GM19455 (cell line): ENCODE measurements around the gene SMAD3.

Experiments
- ATAC-seq: cut with Tn5 transposase; IDR thresholded peaks from one replicate; pipeline ENCODE4 v1.9.1; 2021; ENCODE audit not compliant: unreplicated experiment

SMAD3 gene

GRCh38 chr15:67158367-67158766 lies 93.0 kb downstream of the SMAD3 start:
- ATAC-seq = no peak

- no peak for ATAC-seq
These were observed 96.0 kb downstream of the SMAD3 start for GRCh38 chr15:67161412-67161811.

- no peak for ATAC-seq
These were observed 96.5 kb downstream of the SMAD3 start for GRCh38 chr15:67161881-67162280.

GRCh38 chr15:67163180-67163579 lies 97.8 kb downstream of the SMAD3 start:
- ATAC-seq = no peak

GRCh38 chr15:67164401-67164791 lies 99.0 kb downstream of the SMAD3 start:
- no peak for ATAC-seq

GRCh38 chr15:67164811-67165253 lies 99.4 kb downstream of the SMAD3 start:
- ATAC-seq = no peak

GRCh38 chr15:67165254-67166253 lies 100.2 kb downstream of the SMAD3 start:
- ATAC-seq = no peak

- ATAC-seq = no peak
These were observed 101.0 kb downstream of the SMAD3 start for GRCh38 chr15:67166280-67167009.

- ATAC-seq = no peak
These were observed 101.7 kb downstream of the SMAD3 start for GRCh38 chr15:67167091-67167490.

GRCh38 chr15:67168694-67169093 lies 103.3 kb downstream of the SMAD3 start:
- ATAC-seq = no peak

- no peak for ATAC-seq
These were observed 104.9 kb downstream of the SMAD3 start for GRCh38 chr15:67170143-67170925.

- ATAC-seq = no peak
These were observed 106.1 kb downstream of the SMAD3 start for GRCh38 chr15:67171471-67171870.

- no peak for ATAC-seq
These were observed 106.8 kb downstream of the SMAD3 start for GRCh38 chr15:67172172-67172571.

GRCh38 chr15:67173005-67173404 lies 107.6 kb downstream of the SMAD3 start:
- no peak for ATAC-seq

- ATAC-seq = no peak
These were observed 108.4 kb downstream of the SMAD3 start for GRCh38 chr15:67173786-67174185.

- ATAC-seq = no peak
These were observed 109.0 kb downstream of the SMAD3 start for GRCh38 chr15:67174446-67174845.

GRCh38 chr15:67174864-67175573 lies 109.6 kb downstream of the SMAD3 start:
- no peak for ATAC-seq

GRCh38 chr15:67175643-67176071 lies 110.3 kb downstream of the SMAD3 start:
- ATAC-seq = no peak

- ATAC-seq = no peak
These were observed 111.0 kb downstream of the SMAD3 start for GRCh38 chr15:67176195-67176971.

- no peak for ATAC-seq
These were observed 112.3 kb downstream of the SMAD3 start for GRCh38 chr15:67177752-67178151.
